ENCODE data around the gene STON2. TPM values are rescaled to one million over a fixed set of nuclear protein-coding genes. Genes with fewer than 3 reads are reported as not detected.

Gene STON2
- total and polyA plus RNA-seq, 2 of the 13 experiments (the other 11 are each of a cell fraction or from before 2014, with no cell fraction given) = 2.1 to 11.0 TPM

GRCh38 chr14:81298122-81298521, 102.0 kb downstream of the STON2 start:
- no peaks in the 10 kb centered on the region for H3K27me3 ChIP-seq (ENCODE audit: control insufficient read depth in 1 of 2, insufficient read depth in 2 of 2, low read length in 2 of 2)
- CTCF ChIA-PET (ENCODE audit: low intra/inter-chr PET ratio, low total read pairs) = no interaction called here
- H3K4me1 ChIP-seq (ENCODE audit: insufficient read depth, low read length) = peaks cover 21% of the 10 kb centered on the region
- intact Hi-C loops (cut with micrococcal nuclease; ENCODE audit: unreplicated experiment) (no loop called here), in situ Hi-C loops (cut with HindIII; ENCODE audit: extremely low pct_ligation_motif_present, low pct_unique_long_range_greater_than_20kb) (no loop called here)
- H4K20me1 ChIP-seq (ENCODE audit: insufficient read depth, low read length) = no peaks in the 10 kb centered on the region
- no peak overlapping the region for H3K27ac ChIP-seq (ENCODE audit: extremely low read length, insufficient read depth, low read length)
- H3K36me3 ChIP-seq (replicated peaks in 1 of 2; ENCODE audit: control insufficient read depth in 1 of 2, insufficient read depth in 2 of 2, low read length in 2 of 2) = no peaks in the 10 kb centered on the region
- no TSS peak for BruUV-seq (replicated peaks)
- H3K9ac ChIP-seq (ENCODE audit: insufficient read depth, low read depth, low read length) = no peak overlapping the region
- POLR2A ChIA-PET = no interaction called here
- no peaks in the 10 kb centered on the region for H3K79me2 ChIP-seq (ENCODE audit: insufficient read depth, low read length)
- ATAC-seq = no peak
- H3K4me2 ChIP-seq (ENCODE audit: low read depth, low read length) = no peak overlapping the region
- H2AFZ ChIP-seq (ENCODE audit: low read length) = no peak overlapping the region
- WGBS (ENCODE audit: low lambda C conversion rate) = 98% methylated on average over 2 of the region's 2 CpGs
- no peak overlapping the region for H3K4me3 ChIP-seq (replicated peaks in 1 of 3; ENCODE audit: insufficient read depth in 1 of 3, low read depth in 2 of 3, low read length in 3 of 3)
- H3K9me3 ChIP-seq (ENCODE audit: low read length) = no peaks in the 10 kb centered on the region
- no peak for TF ChIP-seq EED (CRISPR knock-in tag; IDR thresholded peaks at IDR 0.05)
- no peak for TF ChIP-seq KLF11 (CRISPR knock-in tag; IDR thresholded peaks at IDR 0.05)
- no peak for TF ChIP-seq ZNF724P (CRISPR knock-in tag; IDR thresholded peaks at IDR 0.05; ENCODE audit: borderline replicate concordance)
- no peak for TF ChIP-seq ZNF773 (CRISPR knock-in tag; IDR thresholded peaks at IDR 0.05; ENCODE audit: borderline replicate concordance)
- no peak for TF ChIP-seq NBN (conservative IDR thresholded peaks at IDR 0.05)
- TF ChIP-seq PTBP1 (IDR thresholded peaks at IDR 0.05; ENCODE audit: low read depth, low read length, poor library complexity, severe bottlenecking) = no peak
- TF ChIP-seq RARA (CRISPR knock-in tag; IDR thresholded peaks at IDR 0.05) = no peak
- TF ChIP-seq ZNF260 (CRISPR knock-in tag; IDR thresholded peaks at IDR 0.05; ENCODE audit: borderline replicate concordance, low read depth) = no peak
- TF ChIP-seq POLR2AphosphoS5 (IDR thresholded peaks at IDR 0.05; ENCODE audit: low read depth, low read length) = no peak
- no peak for DNase-seq (ENCODE audit: low spot score)
- no peak for FAIRE-seq

- FAIRE-seq = no peak
- Histone ChIP-seq H3K36me3 (replicated peaks in 1 of 2; ENCODE audit: control insufficient read depth in 1 of 2, insufficient read depth in 2 of 2, low read length in 2 of 2) (no peaks in the 10 kb centered on the region), H3K79me2 (ENCODE audit: insufficient read depth, low read length) (no peaks in the 10 kb centered on the region), H3K4me3 (replicated peaks in 1 of 3; ENCODE audit: insufficient read depth in 1 of 3, low read depth in 2 of 3, low read length in 3 of 3) (no peak overlapping the region), H3K27ac (ENCODE audit: extremely low read length, insufficient read depth, low read length) (no peak overlapping the region), H2AFZ (ENCODE audit: low read length) (no peak overlapping the region), H3K4me1 (ENCODE audit: insufficient read depth, low read length) (peaks cover 8% of the 10 kb centered on the region), H3K9ac (ENCODE audit: insufficient read depth, low read depth, low read length) (no peak overlapping the region), H4K20me1 (ENCODE audit: insufficient read depth, low read length) (no peaks in the 10 kb centered on the region), H3K4me2 (ENCODE audit: low read depth, low read length) (no peak overlapping the region), H3K27me3 (ENCODE audit: control insufficient read depth in 1 of 2, insufficient read depth in 2 of 2, low read length in 2 of 2) (no peaks in the 10 kb centered on the region), H3K9me3 (ENCODE audit: low read length) (no peaks in the 10 kb centered on the region)
- in situ Hi-C loops (cut with HindIII; ENCODE audit: extremely low pct_ligation_motif_present, low pct_unique_long_range_greater_than_20kb) = no loop called here
- ChIA-PET POLR2A (no interaction called here), CTCF (ENCODE audit: low intra/inter-chr PET ratio, low total read pairs) (no interaction called here)
- ATAC-seq = no peak
- no TSS peak for BruUV-seq (replicated peaks)
- DNase-seq (ENCODE audit: low spot score) = no peak
- intact Hi-C loops (cut with micrococcal nuclease; ENCODE audit: unreplicated experiment) = no loop called here
- TF ChIP-seq BHLHE40 (IDR thresholded peaks at IDR 0.05; ENCODE audit: low read length) = no peak
- no peak for TF ChIP-seq PAWR (CRISPR knock-in tag; IDR thresholded peaks at IDR 0.05; ENCODE audit: borderline replicate concordance)
- no peak for TF ChIP-seq SP140L (CRISPR knock-in tag; IDR thresholded peaks at IDR 0.05; ENCODE audit: borderline replicate concordance)
- 90% methylated on average over 4 of the region's 4 CpGs for WGBS (ENCODE audit: low lambda C conversion rate)
These were observed 103.9 kb downstream of the STON2 start for GRCh38 chr14:81295958-81296923.
